GM12878 (cell line): ENCODE data around the gene HSP90AA1. TPM values are rescaled to one million over a fixed set of nuclear protein-coding genes. Genes with fewer than 3 reads are reported as not detected.

Source experiments
- ATAC-seq: fragments of 200-7000 bp; cut with Tn5 transposase; 3 replicates; pipeline ENCODE4 v1.9.1; 2020; ENCODE audit warnings: mild to moderate bottlenecking, moderate library complexity
- BruUV-seq: library from RNA; stranded (reverse); fragments of 400-500 nt; replicated peaks from 2 replicates; lab custom pipeline; 2021; lab: Mats Ljungman, UMichigan
- CTCF ChIA-PET: fragments of 300-600 bp; sonication (Branson Sonifier 250); formaldehyde crosslinking; extraction: SDS; loops from one replicate; lab custom pipeline; 2021; ENCODE audit warnings: inconsistent platforms; lab: Yijun Ruan, JAX
- POLR2A ChIA-PET: fragments of 350-600 bp; formaldehyde crosslinking; extraction: SDS; loops from one replicate; lab custom pipeline; 2021; ENCODE audit warnings: inconsistent platforms; lab: Charles Lee
- RAD21 ChIA-PET: fragments of 300-600 bp; sonication (Branson Sonifier 250); formaldehyde crosslinking; loops from one replicate; lab custom pipeline; 2023; ENCODE audit warnings: antibody characterized with exemption; ENCODE audit not compliant: unreplicated experiment; lab: Charles Lee
- SMC1A ChIA-PET: fragments of 300-600 bp; sonication (Branson Sonifier 250); formaldehyde crosslinking; loops from one replicate; lab custom pipeline; 2023; ENCODE audit not compliant: unreplicated experiment, uncharacterized antibody; lab: Charles Lee
- DNase-seq: peaks from one replicate; pipeline ENCODE4 v3.0.0-alpha.2; 2011; ENCODE audit warnings: low read depth, low spot score
- FAIRE-seq: peaks from 3 replicates; lab custom pipeline; 2011; peaks lifted over from hg19 to GRCh38; lab: Jason Lieb, UNC
- H2AFZ ChIP-seq: 2 replicates; pipeline ENCODE4 v1.6.0; 2011; ENCODE audit warnings: low read depth, low read length, control low read depth; ENCODE audit not compliant: control insufficient read depth
- H3K27ac ChIP-seq: 2 replicates; pipeline ENCODE4 v1.5.1; 2011; ENCODE audit warnings: control low read depth; ENCODE audit not compliant: control insufficient read depth, insufficient read depth
- H3K27me3 ChIP-seq, 2 experiments: replicated peaks in 1 of 2; 2 replicates each; pipeline versions ENCODE4 v1.6.0 to v1.6.1; 2011; ENCODE audit warnings: low read length in 1 of 2; ENCODE audit not compliant: control insufficient read depth in 2 of 2, insufficient read depth in 2 of 2
- H3K36me3 ChIP-seq, 2 experiments: 2 replicates each; pipeline ENCODE4 v1.5.1; 2011; ENCODE audit warnings: low read length in 1 of 2; ENCODE audit not compliant: control insufficient read depth in 2 of 2, insufficient read depth in 2 of 2
- H3K4me1 ChIP-seq: 2 replicates; pipeline ENCODE4 v1.6.1; 2011; ENCODE audit warnings: mild to moderate bottlenecking, low read length, moderate library complexity, mixed read lengths; ENCODE audit not compliant: control insufficient read depth, insufficient read depth
- H3K4me2 ChIP-seq: 2 replicates; pipeline ENCODE4 v1.6.0; 2011; ENCODE audit warnings: control low read depth; ENCODE audit not compliant: control insufficient read depth, insufficient read depth
- H3K4me3 ChIP-seq: fragments of 200-600 bp; sonication (generic); 2 replicates; pipeline ENCODE4 v1.5.1; 2016
- H3K79me2 ChIP-seq: 2 replicates; pipeline ENCODE4 v1.6.0; 2011; ENCODE audit warnings: low read length; ENCODE audit not compliant: control insufficient read depth, insufficient read depth
- H3K9ac ChIP-seq: 2 replicates; pipeline ENCODE4 v1.8.0; 2011; ENCODE audit warnings: low read length, control low read depth, mixed read lengths; ENCODE audit not compliant: control insufficient read depth, insufficient read depth
- H3K9me3 ChIP-seq: replicated peaks from 3 replicates; pipeline ENCODE4 v1.5.1; 2011; ENCODE audit warnings: mild to moderate bottlenecking, low read length; ENCODE audit not compliant: control insufficient read depth, insufficient read depth
- H4K20me1 ChIP-seq: 2 replicates; pipeline ENCODE4 v1.6.0; 2011; ENCODE audit not compliant: control insufficient read depth, insufficient read depth
- ATF3 ChIP-seq: IDR thresholded peaks from 2 replicates; pipeline ENCODE4 v1.6.1; 2011; ENCODE audit warnings: low read depth, mild to moderate bottlenecking, low read length, moderate library complexity, borderline replicate concordance; ENCODE audit errors: extremely low read depth
- ATF7 ChIP-seq: fragments of 450-650 bp; IDR thresholded peaks from 2 replicates; pipeline ENCODE4 v1.6.1; 2016; ENCODE audit warnings: low read depth, mild to moderate bottlenecking
- BCLAF1 ChIP-seq: fragments of 450-650 bp; IDR thresholded peaks from 2 replicates; pipeline ENCODE4 v1.6.1; 2017; ENCODE audit warnings: antibody characterized with exemption, mild to moderate bottlenecking, moderate library complexity
- CREM ChIP-seq: IDR thresholded peaks from 2 replicates; pipeline ENCODE4 v1.6.1; 2014; ENCODE audit warnings: antibody characterized with exemption, low read depth
- EED ChIP-seq: sonication (generic); IDR thresholded peaks from 2 replicates; pipeline ENCODE4 v1.6.1; 2016; ENCODE audit warnings: antibody characterized with exemption, low read depth
- EP300 ChIP-seq, 2 experiments: fragments of 150-350 bp in 1 of 2; IDR thresholded peaks; 2 replicates each; pipeline ENCODE4 v1.6.1; 2011 to 2012; ENCODE audit warnings: low read depth in 2 of 2, low read length in 2 of 2, borderline replicate concordance in 1 of 2, improper control_type of control experiment in 1 of 2, inconsistent platforms in 1 of 2; ENCODE audit not compliant: control insufficient read depth in 1 of 2
- GATAD2B ChIP-seq: fragments of 450-650 bp; conservative IDR thresholded peaks from 2 replicates; pipeline ENCODE4 v1.6.1; 2017; ENCODE audit warnings: low read depth, mild to moderate bottlenecking, moderate library complexity
- HCFC1 ChIP-seq: fragments of 150-350 bp; IDR thresholded peaks from 2 replicates; pipeline ENCODE4 v1.6.1; 2014; ENCODE audit warnings: low read length
- KAT2A ChIP-seq: conservative IDR thresholded peaks from 2 replicates; pipeline ENCODE4 v1.6.1; 2011; ENCODE audit warnings: low read depth, low read length; ENCODE audit not compliant: control insufficient read depth
- KDM1A ChIP-seq: fragments of 200-600 bp; sonication (generic); IDR thresholded peaks from 2 replicates; pipeline ENCODE4 v1.6.1; 2016; ENCODE audit warnings: borderline replicate concordance
- MAX ChIP-seq: IDR thresholded peaks from 2 replicates; pipeline ENCODE4 v1.6.1; 2012; ENCODE audit warnings: low read depth, low read length, improper control_type of control experiment
- MEF2A ChIP-seq: IDR thresholded peaks from 2 replicates; pipeline ENCODE4 v1.6.1; 2011; ENCODE audit warnings: low read depth, mild to moderate bottlenecking, low read length, moderate library complexity; ENCODE audit not compliant: insufficient read depth
- NR2F1 ChIP-seq: fragments of 450-650 bp; conservative IDR thresholded peaks from 2 replicates; pipeline ENCODE4 v1.6.1; 2017; ENCODE audit warnings: mild to moderate bottlenecking
- RAD51 ChIP-seq: fragments of 450-650 bp; IDR thresholded peaks from 2 replicates; pipeline ENCODE4 v1.6.1; 2016; ENCODE audit warnings: moderate library complexity, mild to moderate bottlenecking, inconsistent platforms
- RB1 ChIP-seq: fragments of 450-650 bp; formaldehyde crosslinking; IDR thresholded peaks from 2 replicates; pipeline ENCODE4 v1.6.1; 2017; ENCODE audit warnings: mild to moderate bottlenecking, borderline replicate concordance
- SMARCA5 ChIP-seq: fragments of 450-650 bp; IDR thresholded peaks from 2 replicates; pipeline ENCODE4 v1.6.1; 2017; ENCODE audit warnings: mild to moderate bottlenecking
- SPI1 ChIP-seq: IDR thresholded peaks from 2 replicates; pipeline ENCODE4 v1.6.1; 2011; ENCODE audit warnings: low read depth, mild to moderate bottlenecking, low read length, moderate library complexity, borderline replicate concordance; ENCODE audit not compliant: insufficient read depth
- STAT1 ChIP-seq: fragments of 450-650 bp; conservative IDR thresholded peaks from 2 replicates; pipeline ENCODE4 v1.6.1; 2014; ENCODE audit warnings: antibody characterized with exemption, mild to moderate bottlenecking
- YY1 ChIP-seq: IDR thresholded peaks from 2 replicates; pipeline ENCODE4 v1.6.1; 2011; ENCODE audit warnings: low read depth, mild to moderate bottlenecking, low read length
- WGBS: methylation state at CpG from one replicate; pipeline ENCODE4 v1.1.6; 2016; ENCODE audit warnings: low lambda C conversion rate; ENCODE audit not compliant: insufficient replicate concordance, insufficient coverage; ENCODE audit errors: missing lambda C conversion rate; 5-methylcytosine and 5-hydroxymethylcytosine counted together
- in situ Hi-C: fragments of 300-500 bp; cut with MboI; formaldehyde crosslinking; loops from 9 replicates; pipeline ENCODE4 v1.14.3; 2018; ENCODE audit warnings: mixed read lengths
- intact Hi-C: fragments of 100-400 bp; cut with micrococcal nuclease; formaldehyde crosslinking; loops from one replicate; pipeline ENCODE4 v1.14.2; 2022; ENCODE audit not compliant: unreplicated experiment
- polyA plus RNA-seq, 11 experiments: library from polyadenylated mRNA; depleted of rRNA in 4 of 11; unstranded in 6 of 11; stranded (reverse) in 5 of 11; fragments of >200 nt; fragmentation: Nextera tagmentation in 4 of 11; fragmentation: Illumina TruSeq in 1 of 11; extraction: Ambion mirVana in 4 of 11; extraction: Trizol in 1 of 11; gene quantifications; 1 replicate in 1 of 11; 2 replicates in 10 of 11; pipeline versions ENCODE4 v1.2.1 to v1.2.3, GENCODE V29; 2011 to 2016; ENCODE audit warnings: inconsistent platforms in 2 of 11, missing spikeins in 2 of 11, low read depth in 1 of 11
- total RNA-seq, 4 experiments: library from RNA; depleted of rRNA in 3 of 4; stranded (reverse); fragments of >200 nt in 3 of 4; fragmentation: Illumina TruSeq in 1 of 4; extraction: Trizol in 1 of 4; gene quantifications; 2 replicates each; pipeline versions ENCODE4 v1.2.1 to v1.2.3, GENCODE V29; 2013 to 2021

HSP90AA1 gene
- total and polyA plus RNA-seq, 10 of the 15 experiments (the other 5 are each of a cell fraction or from before 2014, with no cell fraction given): 262 to 1,315 (median 635) TPM

GRCh38 chr14:102131741-102132140 lies 44.9 kb upstream of the HSP90AA1 start:
- H4K20me1 ChIP-seq: no peaks in the 10 kb centered on the region
- DNase-seq (no peak), FAIRE-seq (no peak), ATAC-seq (no peak)
- H3K79me2 ChIP-seq: no peaks in the 10 kb centered on the region
- BruUV-seq: no TSS peak
- POLR2A ChIA-PET: no interaction called here
- no peaks in the 10 kb centered on the region for H3K4me1 ChIP-seq
- H3K27me3 ChIP-seq: no peaks in the 10 kb centered on the region
- CTCF ChIA-PET: interaction anchor here (0.7 kb wide), 2 partner anchors 173 to 388 kb away, joined by 3 to 4 read pairs; no protein-coding TSS in a partner anchor
- no peaks in the 10 kb centered on the region for H3K9me3 ChIP-seq
- TF ChIP-seq ATF3 (no peak), YY1 (no peak), KAT2A (no peak), EP300 (IDR thresholded peaks at IDR 0.05; ENCODE audit: borderline replicate concordance in 1 of 2, control insufficient read depth in 1 of 2, low read depth in 2 of 2, low read length in 2 of 2) (no peak), MAX (no peak), ATF7 (no peak), NR2F1 (no peak), HCFC1 (no peak), STAT1 (no peak), BCLAF1 (no peak), SPI1 (no peak), KDM1A (no peak), EED (no peak), CREM (no peak), MEF2A (no peak), RAD51 (no peak), GATAD2B (no peak), RB1 (no peak), SMARCA5 (no peak)
- RAD21 ChIA-PET: no interaction called here
- H3K27ac ChIP-seq: no peak overlapping the region
- SMC1A ChIA-PET: no interaction called here
- intact Hi-C loops (no loop called here), in situ Hi-C loops (no loop called here)
- H3K9ac ChIP-seq: no peak overlapping the region
- H3K36me3 ChIP-seq: no peaks in the 10 kb centered on the region
- H2AFZ ChIP-seq: no peak overlapping the region
- WGBS: 75% methylated on average over 6 of the region's 6 CpGs
- no peak overlapping the region for H3K4me3 ChIP-seq
- no peak overlapping the region for H3K4me2 ChIP-seq
